Ishikawa (cell line): ENCODE data around the gene ZNF2.

Experiments used
- CEBPB ChIP-seq: IDR thresholded peaks from 2 replicates; pipeline ENCODE4 v1.6.1; 2012
- CREB1 ChIP-seq: IDR thresholded peaks from 2 replicates; pipeline ENCODE4 v1.6.1; 2012; ENCODE audit warnings: low read depth
- EGR1 ChIP-seq: IDR thresholded peaks from 2 replicates; pipeline ENCODE4 v1.6.1; 2012
- EP300 ChIP-seq: IDR thresholded peaks from 2 replicates; pipeline ENCODE4 v1.6.1; 2012; ENCODE audit warnings: borderline replicate concordance
- RAD21 ChIP-seq: IDR thresholded peaks from 2 replicates; pipeline ENCODE4 v1.6.1; 2012; ENCODE audit warnings: low read depth
- REST ChIP-seq: IDR thresholded peaks from 2 replicates; pipeline ENCODE4 v1.6.1; 2012; ENCODE audit warnings: low read depth, mild to moderate bottlenecking
- TAF1 ChIP-seq: IDR thresholded peaks from 2 replicates; pipeline ENCODE4 v1.6.1; 2012; ENCODE audit warnings: low read depth, mild to moderate bottlenecking
- TCF12 ChIP-seq: IDR thresholded peaks from 2 replicates; pipeline ENCODE4 v1.6.1; 2012; ENCODE audit warnings: low read depth
- TEAD4 ChIP-seq: IDR thresholded peaks from 2 replicates; pipeline ENCODE4 v1.6.1; 2012
- USF1 ChIP-seq: IDR thresholded peaks from 2 replicates; pipeline ENCODE4 v1.6.1; 2012
- YY1 ChIP-seq: IDR thresholded peaks from 2 replicates; pipeline ENCODE4 v1.6.1; 2012; ENCODE audit warnings: low read depth
- ZBTB7A ChIP-seq: IDR thresholded peaks from 2 replicates; pipeline ENCODE4 v1.6.1; 2012; ENCODE audit warnings: low read depth

GRCh38 chr2:95165371-95166064, at the start of gene ZNF2:
- TF ChIP-seq CREB1 (peak; percentile 97), TCF12 (peak; percentile 65; the same call in 1 of the 2 replicates), REST (no peak), USF1 (peak; percentile 76), YY1 (peak; percentile 97), CEBPB (no peak), EGR1 (no peak; the same call in 1 of the 2 replicates), TEAD4 (no peak), EP300 (no peak), ZBTB7A (no peak), RAD21 (no peak), TAF1 (peak; percentile 95)
